Embryonic facial prominence (tissue), 1 donor: Measurements from ENCODE around the gene CST8.

Experiments
- DNase-seq: peaks from one replicate; pipeline ENCODE4 v3.0.0-alpha.2; 2016; ENCODE audit errors: extremely low spot score

Gene CST8

DNA sequence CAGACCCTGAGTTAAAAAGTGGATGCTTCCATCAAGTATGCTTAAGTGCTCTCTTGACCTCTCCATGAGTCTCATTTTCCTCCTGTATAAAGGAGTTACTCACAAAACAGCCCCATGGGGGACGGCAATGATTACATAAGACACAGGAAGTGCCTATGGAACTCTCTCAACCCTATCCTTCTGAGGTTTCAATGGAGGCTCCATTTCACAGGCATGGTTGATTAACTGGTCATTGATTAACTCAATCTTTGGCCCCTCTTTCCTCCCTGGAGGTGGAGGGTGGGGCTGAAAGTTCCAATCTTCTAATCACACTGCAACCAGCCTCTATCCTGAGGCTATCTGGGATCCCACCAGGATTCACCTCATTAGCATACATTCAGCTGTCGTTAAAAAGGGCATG lies 29.3 kb downstream of the CST8 start:
- no peak for DNase-seq

DNA sequence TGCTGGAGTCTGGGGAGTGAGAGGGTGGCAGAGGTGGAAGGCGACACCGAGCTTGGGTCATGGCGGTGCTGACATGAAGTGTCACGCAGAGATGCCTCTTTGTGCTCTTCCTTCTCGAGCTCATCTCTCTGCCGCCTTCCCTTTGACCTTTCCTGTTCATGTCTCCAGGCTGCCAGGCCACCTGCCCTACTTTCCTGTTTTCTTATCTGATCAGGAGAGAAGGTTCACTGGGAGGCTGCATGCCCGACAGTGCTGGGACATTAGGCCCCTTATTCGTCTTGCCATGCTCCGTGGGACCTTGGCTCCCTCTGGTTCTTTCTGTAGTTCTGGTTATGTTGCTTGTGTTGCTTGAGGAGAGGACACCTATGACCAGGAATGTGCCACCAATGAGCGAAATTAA lies 33.2 kb downstream of the CST8 start:
- no peak for DNase-seq

DNA sequence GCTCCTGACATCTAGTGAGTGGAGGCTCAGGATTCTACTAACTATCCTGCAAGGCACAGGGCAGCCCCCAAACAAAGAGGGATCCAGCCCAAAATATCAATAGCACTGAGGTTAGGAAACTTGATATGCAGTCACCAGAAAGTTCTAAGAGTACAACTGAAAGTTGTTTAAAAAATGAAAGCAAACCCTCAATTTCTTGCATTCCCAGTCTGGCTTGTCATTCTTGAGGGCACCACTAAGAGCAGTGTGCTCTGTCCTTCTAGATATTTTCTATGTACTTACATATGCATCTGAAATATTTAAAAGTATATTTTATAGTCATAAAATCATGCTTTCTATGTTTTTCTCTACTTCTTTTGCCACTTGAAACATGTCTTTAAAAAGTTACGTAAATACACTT lies 35.9 kb downstream of the CST8 start:
- no peak for DNase-seq

DNA sequence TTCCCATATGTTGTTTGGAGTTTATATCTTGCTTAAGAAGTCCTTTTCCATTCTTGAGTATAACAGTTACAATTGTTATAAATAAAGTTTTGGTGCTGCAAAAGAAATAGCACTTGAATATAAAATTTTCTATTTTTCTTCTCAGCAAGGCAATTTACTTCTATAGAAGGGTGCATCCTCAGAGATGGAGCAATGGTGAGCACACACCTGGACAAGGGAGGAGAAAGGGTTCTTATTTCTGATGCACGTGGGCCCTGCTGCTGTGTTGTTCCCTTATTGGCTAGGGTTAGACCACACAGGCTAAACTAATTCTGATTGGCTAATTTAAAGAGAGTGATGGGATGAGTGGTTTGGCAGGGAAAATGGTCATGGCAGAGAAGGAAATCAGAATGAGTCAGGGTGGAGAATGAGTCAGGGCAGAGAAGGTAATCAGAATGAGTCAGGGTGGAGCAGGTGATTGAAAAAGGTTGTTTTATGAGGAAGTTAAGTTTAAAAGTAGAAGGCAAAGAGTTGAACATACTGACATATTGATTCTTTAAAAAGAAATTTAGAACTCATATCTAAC lies 38.0 kb downstream of the CST8 start:
- DNase-seq = no peak

DNA sequence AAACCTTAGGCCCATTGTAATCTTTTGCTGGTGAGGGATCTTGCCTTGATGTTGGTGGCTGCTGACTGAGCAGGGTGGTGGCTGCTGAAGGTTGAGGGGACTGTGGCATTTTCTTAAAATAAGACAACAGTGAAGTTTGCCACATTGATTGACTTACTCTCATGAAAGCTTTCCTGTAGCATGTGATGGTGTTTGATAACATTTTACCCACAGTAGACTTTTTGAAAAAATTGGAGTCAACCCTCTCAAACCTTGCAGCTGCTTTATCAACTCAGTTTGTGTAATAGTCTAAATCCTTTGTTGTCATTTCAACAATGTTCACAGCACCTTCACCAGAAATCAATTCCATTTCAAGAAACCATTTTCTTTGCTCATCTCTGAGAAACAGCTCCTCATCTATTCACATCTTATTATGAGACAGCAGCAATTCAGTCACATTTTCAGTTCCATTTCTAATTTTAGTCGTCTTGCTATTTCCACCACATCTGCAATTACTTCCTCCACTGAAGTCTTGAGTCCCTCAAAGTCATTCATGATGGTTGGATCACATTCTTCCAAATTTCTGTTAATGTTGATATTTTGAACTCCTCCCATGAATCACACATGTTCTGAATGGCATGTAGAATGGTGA lies 40.1 kb downstream of the CST8 start:
- no peak for DNase-seq

DNA sequence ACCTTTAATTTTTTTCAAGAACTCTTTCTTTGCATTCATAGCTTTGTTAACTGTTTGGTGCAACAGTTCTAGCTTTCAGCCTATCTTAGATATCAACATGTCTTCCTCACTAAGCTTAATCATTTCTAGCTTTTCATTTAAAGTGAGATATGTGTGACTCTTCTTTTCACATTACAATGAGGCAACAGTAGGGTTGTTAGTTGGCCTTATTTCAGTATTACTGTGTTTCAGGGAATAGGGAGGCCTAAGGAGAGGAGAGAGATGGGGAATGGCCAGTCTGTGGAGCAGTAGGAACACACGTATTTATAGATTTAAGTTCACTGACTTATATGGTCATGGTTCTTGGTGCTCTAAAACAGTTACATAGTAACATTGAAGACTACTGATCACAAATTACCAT lies 41.6 kb downstream of the CST8 start:
- no peak for DNase-seq

DNA sequence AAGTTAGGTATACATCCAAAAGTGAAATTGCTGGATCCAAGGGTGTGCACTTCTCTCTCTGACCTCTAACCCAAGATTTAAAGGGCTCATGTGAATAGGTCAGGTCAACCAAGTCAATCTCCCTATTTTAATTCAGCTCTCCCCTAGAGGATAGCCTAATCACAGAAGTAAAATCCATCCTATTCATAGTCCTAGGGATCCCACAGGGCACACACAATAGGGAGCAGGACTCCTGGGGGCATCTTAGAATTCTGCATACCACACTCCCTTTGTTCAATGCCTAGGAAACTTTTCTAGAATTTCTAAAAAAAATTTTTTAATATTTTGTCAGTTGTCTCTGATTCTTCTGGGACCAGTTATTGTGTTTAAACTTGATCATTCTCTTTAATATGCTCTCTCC lies 42.2 kb downstream of the CST8 start:
- DNase-seq = no peak

DNA sequence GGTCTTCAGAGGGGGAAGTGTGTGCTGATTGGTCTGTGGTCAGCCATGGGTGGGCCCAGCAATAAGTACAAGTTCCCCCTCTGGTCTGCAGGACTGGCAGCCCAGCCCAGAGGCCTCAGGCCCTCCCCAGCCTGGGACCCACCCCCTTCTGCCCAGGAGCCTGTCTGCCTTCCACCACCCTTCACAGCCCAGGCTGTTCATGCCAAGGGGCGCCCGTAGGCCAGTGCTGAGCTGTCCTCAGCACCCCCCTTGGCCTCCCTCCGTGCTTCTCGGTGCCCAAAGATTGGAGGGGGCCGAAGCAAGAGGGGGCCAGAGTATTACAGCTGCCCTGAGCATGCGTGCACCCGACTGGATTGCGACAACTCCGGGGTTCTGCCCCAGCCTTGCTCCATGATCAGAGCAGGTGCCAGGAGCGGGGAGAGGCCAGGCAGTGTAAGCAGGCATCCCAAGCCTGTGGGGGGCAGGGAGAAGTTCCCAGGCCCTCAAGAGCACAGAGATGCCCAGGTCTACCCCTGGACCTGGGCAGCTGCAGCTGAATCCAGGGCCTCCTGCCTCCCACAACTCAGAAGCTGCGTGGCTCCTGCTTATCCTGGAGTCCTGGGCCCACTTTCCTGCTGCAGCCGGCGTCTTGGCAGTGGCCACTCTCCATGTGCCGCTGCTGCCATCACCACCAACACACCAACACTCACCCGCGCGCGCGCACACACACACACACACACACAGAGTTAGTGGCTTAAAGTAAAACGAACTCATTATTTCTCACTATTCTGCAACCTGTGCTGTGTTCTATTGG lies 44.1 kb downstream of the CST8 start:
- no peak for DNase-seq

DNA sequence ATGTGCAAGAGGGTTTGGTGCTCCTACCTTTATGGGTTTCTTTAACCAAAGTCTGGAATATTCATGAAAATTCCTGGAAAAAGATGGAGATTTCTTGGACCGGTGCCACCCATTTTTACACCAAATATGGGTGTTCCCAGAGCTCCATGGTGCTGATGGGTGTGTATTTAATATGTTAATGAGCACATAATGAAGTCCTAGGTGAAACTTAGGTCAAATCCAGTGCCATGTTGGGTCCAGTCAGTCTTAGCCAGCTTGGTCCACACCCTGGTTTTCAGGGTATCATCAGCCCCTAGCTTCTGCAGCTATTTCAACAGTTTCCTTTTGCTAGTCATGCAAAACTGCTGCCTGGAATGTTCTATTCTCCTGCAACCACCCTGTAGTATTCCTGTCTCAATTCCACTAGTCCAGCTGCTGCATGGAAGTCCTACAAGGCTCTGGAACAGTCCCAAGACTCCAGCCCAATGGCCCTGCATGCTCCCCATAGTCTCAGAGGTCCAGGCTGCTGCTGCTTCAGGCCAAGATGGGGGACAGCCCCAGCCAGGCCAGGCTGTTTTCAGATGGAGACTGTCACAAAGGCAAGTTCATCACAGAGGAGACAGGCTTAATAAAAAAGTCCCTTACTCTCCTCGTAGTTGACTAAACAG lies 45.5 kb downstream of the CST8 start:
- DNase-seq = no peak

DNA sequence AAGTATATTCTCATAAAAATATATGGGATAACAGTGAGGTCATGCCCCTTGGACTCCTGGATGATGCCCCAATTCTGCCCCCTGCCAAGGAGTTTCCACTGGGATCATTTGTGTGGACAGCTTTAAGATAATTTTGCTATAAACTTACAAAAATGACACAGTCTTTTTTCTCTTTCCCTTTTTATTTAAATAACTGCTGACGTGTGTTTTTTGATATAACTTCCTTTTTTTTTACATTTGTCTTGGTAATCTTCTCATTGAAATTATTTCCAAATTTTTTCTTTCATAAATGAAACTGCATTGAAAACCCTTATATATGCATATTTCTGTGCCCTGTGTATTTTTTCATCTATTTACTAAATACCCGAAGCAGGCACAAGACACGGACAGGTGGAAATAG lies 46.1 kb downstream of the CST8 start:
- DNase-seq = no peak

DNA sequence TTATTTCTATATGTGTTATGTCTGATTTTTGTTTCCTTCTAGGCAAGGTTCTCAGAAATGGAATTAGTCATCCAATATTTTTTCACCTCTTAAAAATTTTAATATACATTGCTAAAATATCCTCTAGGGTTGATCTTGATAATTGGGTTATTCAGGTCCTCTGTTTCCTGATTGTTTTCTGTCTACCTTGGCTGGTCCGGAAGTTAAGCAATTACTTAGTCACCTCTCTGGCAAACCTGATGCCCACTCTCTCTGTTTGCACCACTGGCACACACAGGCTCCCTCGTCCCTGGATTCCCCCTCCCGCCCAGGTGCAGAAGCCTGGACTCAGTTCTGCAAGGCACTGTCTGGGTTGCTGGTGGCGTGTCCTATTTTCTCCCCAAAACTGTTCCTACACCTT lies 49.7 kb downstream of the CST8 start:
- no peak for DNase-seq

DNA sequence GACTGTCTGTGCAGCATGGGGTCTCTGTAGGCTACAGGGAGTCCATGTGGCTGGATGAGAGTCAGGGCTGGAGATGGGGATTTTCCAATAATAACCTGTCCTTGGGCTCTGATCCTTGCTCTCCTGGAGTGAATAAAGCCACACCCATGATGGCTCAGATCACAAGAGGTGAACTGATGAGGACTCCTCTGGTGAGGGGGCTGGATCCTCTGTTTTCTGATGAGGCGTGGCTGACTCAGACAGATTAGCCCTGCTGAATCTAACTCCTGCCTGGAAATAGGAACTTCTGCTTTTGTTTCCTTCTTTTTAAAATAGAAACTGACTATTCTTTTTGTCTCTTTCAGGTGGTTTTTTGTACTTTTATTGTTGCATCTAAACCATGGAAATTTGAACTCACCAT lies 50.4 kb downstream of the CST8 start:
- no peak for DNase-seq

DNA sequence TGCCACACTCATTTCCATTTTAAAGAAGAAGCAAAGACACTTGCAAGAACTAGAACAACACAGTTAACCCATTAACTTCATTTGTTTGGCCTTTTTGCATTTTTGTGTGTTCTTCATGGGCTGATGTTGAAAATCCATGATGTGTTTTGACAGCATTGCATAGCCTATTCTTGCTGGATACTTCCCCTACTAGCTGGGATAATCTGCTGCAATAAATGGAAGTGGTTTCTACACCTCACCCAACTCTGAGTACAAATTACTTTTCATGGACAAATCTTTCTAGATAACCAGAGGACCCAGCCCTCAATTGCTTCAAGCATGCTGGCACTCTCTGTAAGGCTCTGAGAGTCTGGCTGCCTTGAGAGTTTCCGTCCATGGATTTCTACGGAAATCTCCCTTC lies 50.9 kb downstream of the CST8 start:
- DNase-seq = no peak

DNA sequence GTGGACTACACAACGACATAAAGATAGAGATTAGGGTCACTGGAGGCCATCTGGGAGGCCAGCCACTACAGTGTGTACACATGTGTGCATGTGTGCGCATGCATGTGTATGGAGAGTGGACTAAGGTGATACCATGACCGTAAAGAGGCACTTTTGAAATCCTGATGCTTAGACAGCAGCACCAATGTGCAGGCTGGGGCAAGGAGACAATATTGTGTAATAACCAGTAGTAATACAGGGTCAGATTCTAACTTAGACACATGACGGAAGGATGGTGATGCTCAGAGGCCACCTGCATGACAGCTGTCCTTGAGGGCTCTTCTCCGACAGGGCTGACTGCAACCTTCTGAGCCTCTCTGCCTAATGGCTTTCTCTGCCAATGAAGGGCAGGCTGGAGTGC lies 51.9 kb downstream of the CST8 start:
- DNase-seq = no peak

DNA sequence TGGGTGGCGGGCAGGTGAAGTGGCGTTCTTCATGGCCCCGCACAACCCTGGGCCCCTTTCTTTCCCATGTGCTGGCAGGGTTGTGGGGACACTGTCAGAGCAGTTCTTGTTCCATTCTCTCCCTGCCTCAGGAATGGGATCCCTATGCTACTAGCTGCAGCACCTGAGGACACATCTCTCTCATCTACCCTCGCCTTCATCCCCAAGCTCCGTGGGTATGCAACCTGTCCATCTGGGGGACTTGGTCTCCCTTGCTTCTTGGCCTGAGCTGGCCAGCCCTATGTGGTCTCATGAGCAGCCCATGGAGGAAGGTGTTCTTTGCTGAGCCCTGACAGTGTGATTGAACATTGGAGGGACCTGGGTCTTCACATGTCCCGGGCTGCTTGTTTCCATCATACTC lies 53.2 kb downstream of the CST8 start:
- no peak for DNase-seq
